ENCODE measurements around the gene SEH1L.

The SEH1L gene

GRCh38 chr18:13025233-13025632 lies 77.4 kb downstream of the SEH1L start:
- in situ Hi-C loops (cut with HindIII; ENCODE audit: low sequenced_read_pairs): no loop called here
- DNase-seq (ENCODE audit: low read depth, low spot score): no peak
- H3K4me3 ChIP-seq (ENCODE audit: low read depth, low read length): no peak overlapping the region
- TF ChIP-seq, protein P1, sequence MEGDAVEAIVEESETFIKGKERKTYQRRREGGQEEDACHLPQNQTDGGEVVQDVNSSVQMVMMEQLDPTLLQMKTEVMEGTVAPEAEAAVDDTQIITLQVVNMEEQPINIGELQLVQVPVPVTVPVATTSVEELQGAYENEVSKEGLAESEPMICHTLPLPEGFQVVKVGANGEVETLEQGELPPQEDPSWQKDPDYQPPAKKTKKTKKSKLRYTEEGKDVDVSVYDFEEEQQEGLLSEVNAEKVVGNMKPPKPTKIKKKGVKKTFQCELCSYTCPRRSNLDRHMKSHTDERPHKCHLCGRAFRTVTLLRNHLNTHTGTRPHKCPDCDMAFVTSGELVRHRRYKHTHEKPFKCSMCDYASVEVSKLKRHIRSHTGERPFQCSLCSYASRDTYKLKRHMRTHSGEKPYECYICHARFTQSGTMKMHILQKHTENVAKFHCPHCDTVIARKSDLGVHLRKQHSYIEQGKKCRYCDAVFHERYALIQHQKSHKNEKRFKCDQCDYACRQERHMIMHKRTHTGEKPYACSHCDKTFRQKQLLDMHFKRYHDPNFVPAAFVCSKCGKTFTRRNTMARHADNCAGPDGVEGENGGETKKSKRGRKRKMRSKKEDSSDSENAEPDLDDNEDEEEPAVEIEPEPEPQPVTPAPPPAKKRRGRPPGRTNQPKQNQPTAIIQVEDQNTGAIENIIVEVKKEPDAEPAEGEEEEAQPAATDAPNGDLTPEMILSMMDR (IDR thresholded peaks at IDR 0.05; ENCODE audit: low read depth, low read length): no peak

- TF ChIP-seq, protein P1 (IDR thresholded peaks at IDR 0.05; ENCODE audit: low read depth, low read length): no peak
- peak; percentile 56 for DNase-seq (ENCODE audit: low read depth, low spot score)
- no peak overlapping the region for H3K4me3 ChIP-seq (ENCODE audit: low read depth, low read length)
- in situ Hi-C loops (cut with HindIII; ENCODE audit: low sequenced_read_pairs): no loop called here
Measured at GRCh38 chr18:13026583-13027270, 78.9 kb downstream of the SEH1L start.

DNA sequence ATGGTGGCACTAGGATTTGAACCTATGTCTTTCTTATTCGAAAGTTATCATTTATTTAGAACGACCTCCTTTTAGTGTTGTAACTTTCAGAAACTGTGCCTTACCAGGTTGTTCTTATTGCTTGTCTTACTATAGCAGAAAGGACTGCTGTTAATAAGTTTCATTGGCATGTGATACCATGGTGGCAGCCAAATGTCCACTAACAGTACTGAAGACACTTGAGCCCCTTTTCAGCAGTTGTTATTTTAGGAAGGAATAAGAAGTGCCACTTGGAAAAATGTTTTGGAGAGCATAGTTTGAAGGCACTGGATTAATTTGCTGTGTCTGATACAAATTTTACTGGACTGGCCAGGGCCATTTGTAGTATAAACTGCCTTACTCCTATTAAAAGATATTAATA lies 81.1 kb downstream of the SEH1L start:
- no peak for DNase-seq (ENCODE audit: low read depth, low spot score)
- in situ Hi-C loops (cut with HindIII; ENCODE audit: low sequenced_read_pairs): no loop called here
- TF ChIP-seq, protein P1 (IDR thresholded peaks at IDR 0.05; ENCODE audit: low read depth, low read length): no peak
- H3K4me3 ChIP-seq (ENCODE audit: low read depth, low read length): no peak overlapping the region

GRCh38 chr18:13032173-13032572 lies 84.4 kb downstream of the SEH1L start:
- TF ChIP-seq, protein P1 (IDR thresholded peaks at IDR 0.05; ENCODE audit: low read depth, low read length): no peak
- no peak overlapping the region for H3K4me3 ChIP-seq (ENCODE audit: low read depth, low read length)
- no peak for DNase-seq (ENCODE audit: low read depth, low spot score)
- in situ Hi-C loops (cut with HindIII; ENCODE audit: low sequenced_read_pairs): no loop called here

- no peak for DNase-seq (ENCODE audit: low read depth, low spot score)
- in situ Hi-C loops (cut with HindIII; ENCODE audit: low sequenced_read_pairs): no loop called here
- TF ChIP-seq, protein P1 (IDR thresholded peaks at IDR 0.05; ENCODE audit: low read depth, low read length): no peak
- H3K4me3 ChIP-seq (ENCODE audit: low read depth, low read length): no peak overlapping the region
Measured at GRCh38 chr18:13035249-13035914, 87.6 kb downstream of the SEH1L start.

- DNase-seq (ENCODE audit: low read depth, low spot score): peak; percentile 18
- no peak overlapping the region for H3K4me3 ChIP-seq (ENCODE audit: low read depth, low read length)
- TF ChIP-seq, protein P1 (IDR thresholded peaks at IDR 0.05; ENCODE audit: low read depth, low read length): no peak
- in situ Hi-C loops (cut with HindIII; ENCODE audit: low sequenced_read_pairs): no loop called here
Measured at GRCh38 chr18:13036622-13037320, 89.0 kb downstream of the SEH1L start.

Measured in astrocyte of the spinal cord (primary cell).